PC-9 (cell line): ENCODE results near the gene RTN1. TPM values are rescaled to one million over a fixed set of nuclear protein-coding genes. Genes with fewer than 3 reads are reported as not detected.

Experiments used
- BruUV-seq: library from RNA; stranded (reverse); fragments of 400-500 nt; replicated peaks from 2 replicates; lab custom pipeline; 2021; lab: Mats Ljungman, UMichigan
- CTCF ChIA-PET: fragments of 300-600 bp; sonication (Branson Sonifier 250); formaldehyde crosslinking; loops from one replicate; lab custom pipeline; 2022; ENCODE audit warnings: antibody characterized with exemption; lab: Charles Lee
- POLR2A ChIA-PET: fragments of 300-600 bp; sonication (Branson Sonifier 250); formaldehyde crosslinking; loops from one replicate; lab custom pipeline; 2022; ENCODE audit warnings: antibody characterized with exemption; ENCODE audit not compliant: unreplicated experiment; lab: Charles Lee
- DNase-seq, 2 experiments: peaks; one replicate each; pipeline versions ENCODE4 v3.0.0 to v3.0.0-alpha.2; 2015 to 2022; ENCODE audit warnings: mixed read lengths in 1 of 2
- H2AFZ ChIP-seq: fragments of 200-600 bp; sonication (generic); 2 replicates; pipeline ENCODE4 v1.8.1; 2017; ENCODE audit warnings: antibody characterized with exemption
- H3F3A ChIP-seq: fragments of 200-600 bp; sonication (generic); 2 replicates; pipeline ENCODE4 v1.8.1; 2017; ENCODE audit warnings: antibody characterized with exemption, mild to moderate bottlenecking, low read depth; ENCODE audit not compliant: insufficient read depth
- H3K27ac ChIP-seq: fragments of 200-600 bp; sonication (generic); 2 replicates; pipeline ENCODE4 v1.6.1; 2016; ENCODE audit warnings: mixed run types
- H3K27me3 ChIP-seq: fragments of 200-600 bp; sonication (generic); 2 replicates; pipeline ENCODE4 v1.6.1; 2016; ENCODE audit warnings: low read depth, mixed run types; ENCODE audit not compliant: insufficient read depth
- H3K36me3 ChIP-seq: fragments of 200-600 bp; sonication (generic); 2 replicates; pipeline ENCODE4 v1.6.1; 2016; ENCODE audit warnings: low read depth, mixed run types
- H3K4me1 ChIP-seq: fragments of 200-600 bp; sonication (generic); replicated peaks from 2 replicates; pipeline ENCODE4 v1.6.1; 2016; ENCODE audit warnings: mixed run types; ENCODE audit not compliant: insufficient read depth
- H3K4me2 ChIP-seq: fragments of 200-600 bp; sonication (generic); 2 replicates; pipeline ENCODE4 v1.6.1; 2017; ENCODE audit warnings: mixed run types
- H3K4me3 ChIP-seq: fragments of 200-600 bp; sonication (generic); 2 replicates; pipeline ENCODE4 v1.6.1; 2016; ENCODE audit warnings: mixed run types
- H3K79me2 ChIP-seq: fragments of 200-600 bp; sonication (generic); 2 replicates; pipeline ENCODE4 v1.6.1; 2017; ENCODE audit warnings: low read depth, mixed run types
- H3K9me2 ChIP-seq: fragments of 200-600 bp; sonication (generic); 2 replicates; pipeline ENCODE4 v1.8.1; 2017; ENCODE audit warnings: mild to moderate bottlenecking; ENCODE audit not compliant: insufficient read depth
- H3K9me3 ChIP-seq: fragments of 200-600 bp; sonication (generic); 2 replicates; pipeline ENCODE4 v1.8.1; 2016; ENCODE audit warnings: low read depth; ENCODE audit not compliant: insufficient read depth
- H4K20me1 ChIP-seq: fragments of 200-600 bp; sonication (generic); 2 replicates; pipeline ENCODE4 v1.8.1; 2017; ENCODE audit not compliant: insufficient read depth
- EZH2 ChIP-seq: fragments of 200-600 bp; sonication (generic); IDR thresholded peaks from 2 replicates; pipeline ENCODE4 v1.8.0; 2017; ENCODE audit warnings: antibody characterized with exemption, low read depth
- intact Hi-C: fragments of 100-400 bp; cut with micrococcal nuclease; formaldehyde crosslinking; loops from one replicate; pipeline ENCODE4 v1.10.0; 2022; ENCODE audit not compliant: unreplicated experiment
- total RNA-seq: library from RNA; stranded (reverse); gene quantifications from 2 replicates; pipeline ENCODE4 v1.2.3, GENCODE V29; 2021
- TF ChIP-seq, protein P1 (sequence below): fragments of 200-600 bp; sonication (generic); conservative IDR thresholded peaks from 2 replicates; pipeline ENCODE4 v1.6.1; 2017; ENCODE audit warnings: mixed run types, antibody characterized with exemption, mild to moderate bottlenecking, moderate library complexity

RTN1 gene
- total RNA-seq, 1 experiment from 2014 or later: not detected

DNA sequence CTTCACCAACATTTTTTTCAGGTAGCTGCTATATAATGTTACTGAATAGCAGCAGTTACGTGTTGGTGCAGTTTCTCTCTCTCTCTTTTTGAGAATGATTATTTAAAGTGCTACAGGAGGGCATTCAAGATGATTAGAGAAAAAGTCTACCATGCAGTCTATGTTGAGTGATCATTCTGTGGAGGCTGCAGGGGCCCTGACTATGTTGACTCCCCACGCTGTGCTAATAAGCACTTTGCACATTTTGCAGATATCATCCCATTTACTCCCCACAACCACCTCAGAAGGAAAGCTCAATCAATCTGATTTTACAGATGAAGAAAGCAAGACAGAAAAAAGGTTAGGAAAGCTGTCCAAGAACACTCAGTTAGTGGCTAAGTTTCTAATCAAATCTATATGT, 87.8 kb downstream of the RTN1 start:
- Histone ChIP-seq H3K27me3 (no peaks in the 10 kb centered on the region), H3K27ac (no peak overlapping the region), H3K9me2 (no peaks in the 10 kb centered on the region), H3K4me3 (no peak overlapping the region), H3K9me3 (no peaks in the 10 kb centered on the region), H3K4me2 (no peak overlapping the region), H3F3A (no peaks in the 10 kb centered on the region), H3K36me3 (no peaks in the 10 kb centered on the region), H3K4me1 (no peaks in the 10 kb centered on the region), H4K20me1 (no peaks in the 10 kb centered on the region), H2AFZ (no peak overlapping the region), H3K79me2 (no peaks in the 10 kb centered on the region)
- POLR2A ChIA-PET: no interaction called here
- intact Hi-C loops: no loop called here
- no peak for DNase-seq
- no TSS peak for BruUV-seq
- no peak for TF ChIP-seq EZH2
- TF ChIP-seq, protein P1, sequence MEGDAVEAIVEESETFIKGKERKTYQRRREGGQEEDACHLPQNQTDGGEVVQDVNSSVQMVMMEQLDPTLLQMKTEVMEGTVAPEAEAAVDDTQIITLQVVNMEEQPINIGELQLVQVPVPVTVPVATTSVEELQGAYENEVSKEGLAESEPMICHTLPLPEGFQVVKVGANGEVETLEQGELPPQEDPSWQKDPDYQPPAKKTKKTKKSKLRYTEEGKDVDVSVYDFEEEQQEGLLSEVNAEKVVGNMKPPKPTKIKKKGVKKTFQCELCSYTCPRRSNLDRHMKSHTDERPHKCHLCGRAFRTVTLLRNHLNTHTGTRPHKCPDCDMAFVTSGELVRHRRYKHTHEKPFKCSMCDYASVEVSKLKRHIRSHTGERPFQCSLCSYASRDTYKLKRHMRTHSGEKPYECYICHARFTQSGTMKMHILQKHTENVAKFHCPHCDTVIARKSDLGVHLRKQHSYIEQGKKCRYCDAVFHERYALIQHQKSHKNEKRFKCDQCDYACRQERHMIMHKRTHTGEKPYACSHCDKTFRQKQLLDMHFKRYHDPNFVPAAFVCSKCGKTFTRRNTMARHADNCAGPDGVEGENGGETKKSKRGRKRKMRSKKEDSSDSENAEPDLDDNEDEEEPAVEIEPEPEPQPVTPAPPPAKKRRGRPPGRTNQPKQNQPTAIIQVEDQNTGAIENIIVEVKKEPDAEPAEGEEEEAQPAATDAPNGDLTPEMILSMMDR: no peak
- CTCF ChIA-PET: no interaction called here

DNA sequence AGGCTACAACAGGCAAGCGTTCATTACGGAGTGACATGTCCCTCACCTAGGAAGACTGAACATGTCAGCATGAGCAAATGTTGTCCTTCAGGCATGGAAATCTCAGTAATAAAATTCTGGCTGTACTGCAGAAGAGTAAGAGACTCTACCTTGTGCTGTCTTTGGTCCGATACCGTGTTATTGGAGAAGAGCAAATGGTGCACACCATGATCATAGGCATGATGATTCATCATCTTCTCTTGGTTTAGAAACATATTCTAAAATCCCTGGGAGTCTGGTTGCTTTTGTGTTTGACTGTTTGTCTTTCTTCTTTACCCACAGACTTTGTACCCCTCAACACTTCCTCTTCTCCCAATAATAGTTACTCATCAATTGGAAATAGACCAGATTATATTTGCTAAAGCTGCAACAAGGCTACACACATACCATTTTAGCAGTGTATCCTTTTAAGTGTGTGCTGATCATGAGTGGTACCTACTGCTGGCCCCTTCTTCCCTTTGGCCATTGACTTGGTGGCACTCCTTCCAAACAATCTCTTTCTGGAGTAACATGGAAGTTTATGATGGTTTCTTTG, 93.5 kb downstream of the RTN1 start:
- intact Hi-C loops: no loop called here
- Histone ChIP-seq H3K27me3 (no peaks in the 10 kb centered on the region), H3K27ac (no peak overlapping the region), H3K4me3 (no peak overlapping the region), H2AFZ (no peak overlapping the region), H3K79me2 (no peaks in the 10 kb centered on the region), H3K9me3 (no peaks in the 10 kb centered on the region), H3F3A (no peaks in the 10 kb centered on the region), H3K36me3 (no peaks in the 10 kb centered on the region), H3K4me1 (no peaks in the 10 kb centered on the region), H4K20me1 (no peaks in the 10 kb centered on the region; the same call in 1 of the 2 replicates), H3K9me2 (no peaks in the 10 kb centered on the region), H3K4me2 (no peak overlapping the region)
- TF ChIP-seq EZH2: no peak
- TF ChIP-seq, protein P1: no peak
- no TSS peak for BruUV-seq
- ChIA-PET CTCF (interaction anchor here (0.7 kb wide), 1 partner anchor 10 kb away, joined by 4 read pairs; no protein-coding TSS in a partner anchor), POLR2A (no interaction called here)
- no peak for DNase-seq

DNA sequence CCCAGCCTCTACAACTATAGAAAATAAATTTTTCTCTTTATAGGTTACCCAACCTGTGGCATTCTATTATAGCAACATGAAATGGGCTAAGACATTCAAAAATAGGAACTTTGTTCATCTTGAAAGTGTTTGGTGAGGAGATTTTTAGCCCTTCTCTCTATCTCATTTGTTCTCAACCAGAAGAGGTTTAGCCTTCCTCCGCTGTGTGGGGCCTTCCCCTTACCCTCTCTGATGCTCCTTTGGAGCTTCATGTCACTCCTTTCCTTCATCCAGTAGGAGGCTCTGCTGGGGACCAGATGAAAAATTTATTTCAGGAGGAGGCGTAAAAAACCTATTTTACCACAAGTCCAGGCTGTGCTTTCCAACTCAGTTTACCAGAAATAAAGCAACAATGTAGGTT, 94.1 kb downstream of the RTN1 start:
- no TSS peak for BruUV-seq
- no peak overlapping the region for H3K27ac ChIP-seq
- H3K4me2 ChIP-seq: no peak overlapping the region
- H3K4me1 ChIP-seq: no peaks in the 10 kb centered on the region
- H3K9me3 ChIP-seq: no peaks in the 10 kb centered on the region
- H3K9me2 ChIP-seq: no peaks in the 10 kb centered on the region
- H3K27me3 ChIP-seq: no peaks in the 10 kb centered on the region
- ChIA-PET CTCF (no interaction called here), POLR2A (no interaction called here)
- H3K36me3 ChIP-seq: no peaks in the 10 kb centered on the region
- no peak overlapping the region for H3K4me3 ChIP-seq
- intact Hi-C loops: no loop called here
- no peak overlapping the region for H2AFZ ChIP-seq
- H3K79me2 ChIP-seq: no peaks in the 10 kb centered on the region
- TF ChIP-seq, protein P1: no peak
- no peak for TF ChIP-seq EZH2
- no peak for DNase-seq
- no peaks in the 10 kb centered on the region for H3F3A ChIP-seq
- H4K20me1 ChIP-seq: no peaks in the 10 kb centered on the region; the same call in 1 of the 2 replicates
